GM18951 (cell line): ENCODE measurements around the gene ZNF669.

Source experiments
- POLR2A ChIP-seq: IDR thresholded peaks from 4 replicates; pipeline ENCODE4 v1.6.1; 2011; ENCODE audit warnings: mild to moderate bottlenecking; ENCODE audit not compliant: insufficient read length, insufficient read depth; ENCODE audit errors: extremely low read depth
- in situ Hi-C: fragments of 300-500 bp; cut with MboI; formaldehyde crosslinking; loops from one replicate; pipeline ENCODE4 v1.12.0; 2022; ENCODE audit warnings: low sequenced_read_pairs, mixed read lengths, inconsistent platforms; ENCODE audit not compliant: unreplicated experiment

ZNF669 gene

DNA sequence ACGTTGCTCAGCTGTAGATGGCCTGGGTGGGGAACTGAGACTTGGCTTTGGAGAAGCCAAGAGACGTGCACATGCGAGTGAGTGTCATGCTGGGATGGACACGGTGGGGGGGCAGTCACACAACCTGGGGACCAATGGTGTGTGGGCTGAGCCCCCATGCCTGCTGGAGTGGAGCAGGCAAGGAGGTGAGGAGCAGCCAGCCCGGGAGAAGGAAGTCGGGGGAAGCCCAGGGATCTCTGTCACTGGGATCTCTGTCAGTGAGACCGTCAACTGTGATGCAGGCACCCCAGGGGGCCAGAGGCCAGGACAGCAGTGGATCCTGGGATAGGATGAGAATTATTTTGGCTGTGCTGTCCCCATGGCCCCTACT lies 11.0 kb upstream of the ZNF669 start:
- in situ Hi-C loops = no loop called here
- TF ChIP-seq POLR2A = no peak

DNA sequence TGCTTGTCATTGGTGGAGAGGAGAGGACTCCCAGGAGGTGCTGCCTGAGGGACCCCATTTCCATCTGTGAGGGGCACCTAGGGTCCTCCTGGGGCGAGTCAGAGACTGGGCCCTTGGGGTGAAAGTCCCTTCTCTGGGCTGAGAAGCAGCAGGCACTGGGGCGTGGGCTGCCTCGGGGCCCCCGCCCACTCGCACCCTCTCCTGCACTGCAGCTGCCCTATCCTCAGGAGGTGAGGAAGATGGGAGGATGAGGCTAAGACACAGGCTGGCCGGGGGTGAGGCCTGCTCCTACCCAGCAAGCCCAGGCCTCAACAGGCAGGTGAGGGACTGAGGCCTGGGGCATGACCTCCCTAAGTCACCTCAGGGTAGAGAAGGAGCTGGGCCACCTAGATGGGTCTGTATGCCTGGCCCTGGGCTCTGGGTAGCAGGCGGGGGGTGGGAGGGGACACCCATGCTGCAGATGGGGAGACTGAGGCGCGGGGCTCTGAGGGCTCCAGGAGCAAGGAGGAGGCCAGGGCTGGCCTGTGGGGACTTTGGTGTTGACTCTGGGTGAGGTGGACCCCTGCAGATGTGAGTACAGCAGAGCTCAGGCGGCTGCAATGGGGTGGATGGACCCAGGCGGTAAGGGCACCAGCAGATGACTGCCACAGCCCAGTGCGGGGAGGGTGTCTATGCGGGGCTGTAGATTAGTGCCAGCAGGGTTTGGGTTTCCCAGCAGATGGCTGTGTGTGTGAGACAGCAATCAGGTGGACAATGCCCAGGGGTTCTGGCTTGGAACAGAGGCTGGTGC lies 10.4 kb upstream of the ZNF669 start:
- TF ChIP-seq POLR2A = no peak
- in situ Hi-C loops = no loop called here

DNA sequence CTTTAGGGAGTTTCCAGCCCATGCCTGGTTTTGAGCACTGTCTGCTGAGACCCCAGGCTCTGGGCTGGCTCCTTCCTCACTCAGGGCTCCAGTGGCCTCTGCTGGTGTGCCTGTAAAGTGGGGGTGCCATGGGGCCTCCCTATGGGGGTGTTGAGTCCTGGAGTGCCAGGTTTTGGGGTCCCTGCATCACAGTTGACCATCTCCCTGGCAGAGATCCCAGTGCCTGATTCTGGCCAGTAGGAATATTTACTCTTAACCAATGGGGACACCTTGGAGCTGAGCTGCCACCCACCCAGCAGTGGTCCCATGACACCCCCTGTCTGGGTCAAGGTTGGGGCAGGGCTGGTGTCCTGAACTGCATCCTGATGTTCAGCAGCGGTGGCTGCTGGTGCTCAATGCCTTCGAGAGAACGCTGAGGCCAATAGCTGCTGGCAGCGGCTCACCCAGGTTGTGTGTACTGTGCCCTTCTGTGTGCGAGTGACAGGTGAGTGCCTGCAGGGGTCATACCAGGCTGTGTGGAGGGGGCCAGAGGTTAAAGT lies 9.6 kb upstream of the ZNF669 start:
- in situ Hi-C loops = no loop called here
- no peak for TF ChIP-seq POLR2A

DNA sequence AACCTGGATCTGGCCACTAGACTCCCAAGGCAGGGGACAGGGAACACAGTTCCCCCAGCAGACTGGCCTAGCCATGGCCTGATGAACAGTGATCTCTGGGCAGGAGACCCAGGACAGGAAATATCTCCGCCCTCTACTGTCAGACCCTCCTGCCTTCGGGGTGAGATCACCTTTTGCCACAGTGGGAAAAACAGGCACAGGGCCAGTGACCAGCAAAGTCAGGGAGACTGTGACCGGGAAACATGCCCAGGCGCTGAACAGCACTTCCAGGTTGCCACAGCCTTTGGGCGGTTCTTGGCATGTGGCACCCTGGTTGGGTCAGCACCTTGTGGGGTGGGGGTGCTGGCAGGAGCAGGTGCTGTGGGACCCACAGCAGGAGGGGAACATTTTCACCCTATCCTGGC lies 8.9 kb upstream of the ZNF669 start:
- in situ Hi-C loops = no loop called here

DNA sequence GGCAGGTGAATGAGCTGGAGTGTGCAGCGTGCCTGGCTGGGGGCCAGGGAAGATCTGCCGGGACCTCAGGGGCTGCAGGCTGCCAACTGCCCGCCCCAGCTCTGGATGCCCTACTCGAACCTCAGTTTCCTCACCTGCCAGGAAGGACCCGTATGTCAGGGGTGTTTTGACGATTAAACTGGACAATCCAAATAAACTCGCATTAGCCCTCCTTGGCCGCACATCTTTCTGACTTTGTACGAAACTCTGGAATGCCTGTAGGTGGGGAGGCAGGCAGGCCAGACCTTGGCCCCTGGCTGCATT lies 8.3 kb upstream of the ZNF669 start:
- in situ Hi-C loops = no loop called here
- TF ChIP-seq POLR2A = no peak

More for the DNA sequence above, 8.9 kb upstream of the ZNF669 start:
- TF ChIP-seq POLR2A = no peak

DNA sequence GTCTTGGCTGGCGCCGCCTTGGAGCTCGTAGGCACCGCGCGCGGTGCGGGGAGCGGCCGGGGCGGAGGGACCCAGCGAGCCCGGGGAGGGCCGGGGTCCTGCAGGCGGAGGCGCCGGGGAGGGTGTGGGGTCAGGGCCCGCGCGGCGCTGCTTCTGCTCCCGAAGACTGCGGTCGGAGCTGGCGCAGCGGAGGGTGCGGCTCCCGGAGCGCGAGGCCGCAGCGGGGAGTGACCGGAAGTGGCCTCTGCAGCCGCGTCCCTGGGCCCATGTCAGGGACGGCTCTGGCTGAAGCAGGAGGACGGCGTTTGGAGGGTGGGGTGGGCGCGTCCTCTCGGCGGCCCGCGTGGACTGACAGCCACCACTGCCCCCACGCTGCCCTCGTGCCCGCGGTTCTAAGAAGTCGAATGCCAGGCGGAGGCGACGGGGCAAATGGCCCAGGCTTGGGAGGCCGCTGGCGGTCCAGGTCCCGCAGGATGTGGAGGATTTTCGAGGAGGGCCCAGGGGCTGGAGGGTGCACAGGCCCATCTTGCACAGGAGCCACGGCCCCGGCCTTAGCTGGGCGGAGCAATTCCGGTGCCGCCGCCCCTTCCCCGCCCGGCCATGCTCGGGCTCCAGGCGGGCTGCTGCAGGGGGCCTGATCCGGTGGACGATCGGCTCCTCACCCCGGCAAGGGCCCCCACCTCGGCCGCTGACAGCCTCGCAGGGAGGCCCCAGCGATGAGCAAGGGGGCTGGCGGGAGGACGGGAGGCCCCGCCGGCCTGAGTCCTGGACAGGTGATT lies 7.7 kb upstream of the ZNF669 start:
- no peak for TF ChIP-seq POLR2A
- in situ Hi-C loops = no loop called here

DNA sequence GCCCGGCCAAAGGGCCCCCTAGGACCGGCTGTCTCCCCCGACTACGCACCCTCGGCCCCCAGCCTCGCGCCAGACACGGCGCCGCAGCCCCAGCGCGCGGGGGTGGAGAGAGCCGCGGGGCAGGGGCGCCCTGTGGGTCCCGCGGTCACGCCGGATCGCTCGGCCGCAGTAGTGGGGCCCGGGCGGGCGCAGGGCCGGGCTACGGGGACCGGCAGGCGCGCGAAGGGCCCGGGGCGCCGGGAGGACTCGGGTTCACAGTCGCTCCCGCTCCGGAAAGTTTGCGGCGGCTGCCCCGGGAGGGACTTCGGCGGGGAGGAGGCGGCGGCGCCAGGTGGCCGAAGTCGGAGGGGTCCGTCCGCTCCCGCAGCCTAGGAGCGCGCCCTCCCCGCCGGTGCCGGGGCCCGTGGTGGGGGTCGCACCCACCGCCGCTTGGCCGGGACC lies 7.1 kb upstream of the ZNF669 start:
- in situ Hi-C loops = no loop called here
- TF ChIP-seq POLR2A = no peak

DNA sequence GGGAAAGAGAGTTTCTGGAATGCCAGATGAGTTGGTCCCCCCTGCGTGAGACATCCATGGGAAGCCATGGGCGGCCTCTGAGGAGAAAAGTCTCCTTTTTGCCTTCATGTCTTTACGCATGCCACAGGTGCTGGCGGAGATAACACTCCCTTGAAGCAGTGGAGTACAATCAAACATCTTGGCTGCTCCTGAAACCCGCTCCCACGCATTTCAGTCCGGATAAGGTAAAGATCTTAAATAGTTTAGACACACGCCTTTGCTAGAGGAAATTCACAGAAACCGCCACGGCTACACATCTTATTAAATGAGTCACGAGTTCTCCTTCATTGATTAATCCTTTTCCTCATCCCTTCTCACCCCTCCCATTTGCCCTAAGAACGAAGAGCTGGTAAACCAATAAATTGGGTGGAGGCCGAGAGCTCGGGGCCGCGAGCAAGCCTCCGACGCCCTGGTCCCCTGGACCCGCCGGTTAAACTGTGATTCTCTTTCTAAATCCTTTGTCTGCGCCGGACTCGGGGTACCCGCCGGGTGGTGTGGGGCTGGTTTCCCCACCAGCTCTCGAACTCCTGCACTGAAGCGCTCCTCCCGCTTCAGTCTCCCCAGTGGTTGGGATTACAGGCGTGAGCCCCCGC lies 6.6 kb upstream of the ZNF669 start:
- TF ChIP-seq POLR2A = no peak
- in situ Hi-C loops = no loop called here

DNA sequence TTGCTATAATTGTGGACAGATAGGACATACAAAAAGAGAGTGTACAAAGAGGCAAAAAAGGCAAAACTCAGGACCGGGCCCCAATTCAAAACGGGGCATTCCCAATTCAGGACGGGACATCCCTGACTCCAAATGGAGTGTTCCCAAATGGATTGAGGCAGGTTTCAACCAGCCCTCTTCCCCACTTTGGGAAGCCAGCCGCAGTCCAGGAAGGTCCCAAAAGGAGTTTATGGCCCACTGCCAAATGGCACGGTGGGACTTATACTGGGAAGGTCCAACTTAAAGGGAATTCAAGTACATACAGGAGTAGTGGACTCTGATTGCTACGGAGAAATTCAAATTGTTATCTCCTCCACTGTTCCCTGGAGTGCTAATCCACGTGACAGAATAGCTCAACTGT lies 3.5 kb upstream of the ZNF669 start:
- in situ Hi-C loops = no loop called here
- no peak for TF ChIP-seq POLR2A

DNA sequence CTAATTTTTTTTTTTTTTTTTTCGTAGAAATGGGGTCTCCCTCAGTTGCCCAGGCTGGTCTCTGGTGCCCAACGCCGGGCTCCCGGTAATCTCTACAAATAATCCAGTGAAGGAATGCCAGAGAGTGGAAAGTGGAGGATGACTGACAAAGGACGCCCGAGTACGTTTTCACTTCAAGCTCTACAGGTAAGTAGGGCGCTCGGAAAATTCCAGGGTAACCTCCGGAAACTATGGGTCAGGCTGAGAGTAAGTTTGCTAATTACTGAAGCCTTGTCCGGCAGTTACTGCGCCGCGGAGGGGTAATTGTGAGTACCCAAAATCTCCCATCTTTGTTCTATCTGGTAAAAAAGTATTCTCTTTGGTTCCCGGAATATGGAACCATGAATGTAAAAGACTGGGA lies 1.8 kb upstream of the ZNF669 start:
- in situ Hi-C loops = no loop called here
- TF ChIP-seq POLR2A = no peak

DNA sequence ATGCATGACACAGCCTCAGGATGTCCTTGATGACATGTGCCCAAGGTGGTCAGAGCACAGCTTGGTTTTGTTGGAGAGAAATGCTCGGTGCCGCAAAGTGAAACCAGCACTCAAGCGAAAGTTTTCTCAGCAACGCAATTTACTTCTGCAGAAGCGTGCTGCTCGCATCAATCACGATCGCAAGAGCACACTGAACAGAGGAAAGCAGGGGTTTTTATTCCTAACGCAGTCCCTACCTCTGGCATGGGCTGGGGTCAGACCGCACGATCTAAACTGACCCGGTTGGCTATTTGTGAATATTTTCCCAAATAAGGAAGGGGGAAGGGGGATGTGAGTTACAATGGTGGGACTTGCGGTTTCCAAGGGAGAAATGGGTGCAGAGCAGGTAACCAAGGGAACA lies 809 bp upstream of the ZNF669 start:
- in situ Hi-C loops = no loop called here
- TF ChIP-seq POLR2A = no peak

- in situ Hi-C loops = no loop called here
- TF ChIP-seq POLR2A = no peak
Measured at GRCh38 chr1:247102381-247102780, 1.8 kb downstream of the ZNF669 start.

GRCh38 chr1:247100676-247101279 lies 3.4 kb downstream of the ZNF669 start:
- in situ Hi-C loops = no loop called here
- no peak for TF ChIP-seq POLR2A

GRCh38 chr1:247096958-247097357 lies 7.2 kb downstream of the ZNF669 start:
- no peak for TF ChIP-seq POLR2A
- in situ Hi-C loops = no loop called here

DNA sequence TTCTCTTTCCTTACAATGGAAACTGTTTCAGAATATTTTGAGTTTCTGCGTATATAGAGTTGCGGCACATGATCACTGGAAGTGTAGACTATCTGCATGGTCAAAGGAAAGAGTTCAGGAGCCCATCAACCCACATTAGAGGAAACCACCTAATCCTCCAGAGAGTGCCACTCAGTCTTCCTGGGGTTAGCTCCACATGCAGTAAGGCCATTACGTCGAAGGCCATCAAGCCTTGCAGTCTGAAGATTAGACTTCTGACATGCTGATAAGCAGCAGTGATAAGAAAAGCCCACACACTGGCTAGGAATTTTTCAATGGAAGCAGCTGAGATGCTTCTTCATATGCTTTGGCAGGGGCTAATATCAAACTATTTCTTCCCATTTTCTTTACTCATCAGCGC lies 7.6 kb downstream of the ZNF669 start:
- in situ Hi-C loops = no loop called here

More for the DNA sequence above, 7.6 kb downstream of the ZNF669 start:
- no peak for TF ChIP-seq POLR2A
